Neural cell (in vitro differentiated cells): Measurements from ENCODE around the gene LORICRIN. TPM values are rescaled to one million over a fixed set of nuclear protein-coding genes. Genes with fewer than 3 reads are reported as not detected.

ENCODE experiments used
- H2AFZ ChIP-seq: fragments of 200-600, 300-800 bp; sonication (generic), shearing (Covaris generic); 2 replicates; pipeline ENCODE4 v1.6.0; 2014; ENCODE audit warnings: low read depth, mild to moderate bottlenecking, antibody characterized with exemption, low read length, moderate library complexity
- H3F3A ChIP-seq: fragments of 200-600 bp; shearing (Covaris generic); 2 replicates; pipeline ENCODE4 v1.6.1; 2016; ENCODE audit warnings: mild to moderate bottlenecking, moderate library complexity, mixed read lengths, antibody characterized with exemption, low read length; ENCODE audit not compliant: insufficient read depth, poor library complexity, severe bottlenecking
- H3K27ac ChIP-seq: fragments of 200-600, 300-800 bp; sonication (generic), shearing (Covaris generic); 2 replicates; pipeline ENCODE4 v1.5.1; 2014; ENCODE audit warnings: mild to moderate bottlenecking, low read length, moderate library complexity
- H3K27me3 ChIP-seq: fragments of 300-800, 200-600 bp; sonication (generic), shearing (Covaris generic); 2 replicates; pipeline ENCODE4 v1.6.0; 2014; ENCODE audit warnings: mild to moderate bottlenecking, low read depth, low read length, moderate library complexity; ENCODE audit not compliant: insufficient read depth
- H3K36me3 ChIP-seq: fragments of 300-800, 200-600 bp; sonication (generic), shearing (Covaris generic); 2 replicates; pipeline ENCODE4 v1.5.1; 2014; ENCODE audit warnings: mild to moderate bottlenecking, antibody characterized with exemption, low read length, moderate library complexity; ENCODE audit not compliant: insufficient read depth
- H3K4me2 ChIP-seq: fragments of 300-800, 200-600 bp; sonication (generic), shearing (Covaris generic); 2 replicates; pipeline ENCODE4 v1.6.0; 2014; ENCODE audit warnings: mild to moderate bottlenecking, low read length
- H3K4me3 ChIP-seq: fragments of 300-800, 200-600 bp; sonication (generic), shearing (Covaris generic); 2 replicates; pipeline ENCODE4 v1.5.1; 2014; ENCODE audit warnings: mild to moderate bottlenecking, low read length, moderate library complexity
- H3K79me2 ChIP-seq: fragments of 200-600 bp; shearing (Covaris generic); replicated peaks from 2 replicates; pipeline ENCODE4 v1.6.0; 2014; ENCODE audit warnings: mild to moderate bottlenecking, low read length, moderate library complexity; ENCODE audit not compliant: insufficient read depth
- H3K9ac ChIP-seq: fragments of 300-800, 200-600 bp; sonication (generic), shearing (Covaris generic); 2 replicates; pipeline ENCODE4 v1.6.1; 2016; ENCODE audit warnings: mild to moderate bottlenecking, low read length, mixed read lengths
- H3K9me2 ChIP-seq: fragments of 200-600 bp; shearing (Covaris generic); 2 replicates; pipeline ENCODE4 v1.6.1; 2016; ENCODE audit warnings: mild to moderate bottlenecking, low read length, mixed read lengths; ENCODE audit not compliant: insufficient read depth
- H3K9me3 ChIP-seq: fragments of 200-600, 300-800 bp; sonication (generic), shearing (Covaris generic); 2 replicates; pipeline ENCODE4 v1.6.1; 2016; ENCODE audit warnings: mild to moderate bottlenecking, mixed run types, low read length, moderate library complexity, mixed read lengths
- H4K20me1 ChIP-seq: fragments of 200-600 bp; shearing (Covaris generic); 2 replicates; pipeline ENCODE4 v1.6.1; 2016; ENCODE audit warnings: mild to moderate bottlenecking, mixed run types; ENCODE audit not compliant: insufficient read depth
- CTCF ChIP-seq: fragments of 450-650 bp; IDR thresholded peaks from 2 replicates; pipeline ENCODE4 v1.5.1; 2014; ENCODE audit warnings: antibody characterized with exemption, mild to moderate bottlenecking, moderate library complexity; ENCODE audit not compliant: poor library complexity, severe bottlenecking
- EP300 ChIP-seq: fragments of 450-650 bp; conservative IDR thresholded peaks from 2 replicates; pipeline ENCODE4 v1.6.1; 2014; ENCODE audit warnings: antibody characterized with exemption, mild to moderate bottlenecking, moderate library complexity; ENCODE audit not compliant: poor library complexity, severe bottlenecking
- EZH2 ChIP-seq: fragments of 200-600, 300-800 bp; shearing (Covaris generic), sonication (generic); IDR thresholded peaks from 2 replicates; pipeline ENCODE4 v1.6.1; 2014; ENCODE audit warnings: antibody characterized with exemption, low read length, borderline replicate concordance, mild to moderate bottlenecking; ENCODE audit not compliant: insufficient read depth, poor library complexity, severe bottlenecking
- MXI1 ChIP-seq: fragments of 450-650 bp; conservative IDR thresholded peaks from 2 replicates; pipeline ENCODE4 v1.6.1; 2014; ENCODE audit warnings: antibody characterized with exemption, mild to moderate bottlenecking; ENCODE audit not compliant: poor library complexity, severe bottlenecking
- POLR2AphosphoS5 ChIP-seq: IDR thresholded peaks from 2 replicates; pipeline ENCODE4 v1.6.1; 2012
- RAD21 ChIP-seq: fragments of 450-650 bp; conservative IDR thresholded peaks from 2 replicates; pipeline ENCODE4 v1.6.1; 2014; ENCODE audit warnings: antibody characterized with exemption, mild to moderate bottlenecking, moderate library complexity
- REST ChIP-seq: IDR thresholded peaks from 2 replicates; pipeline ENCODE4 v1.6.1; 2012; ENCODE audit warnings: borderline replicate concordance
- SMC3 ChIP-seq: fragments of 450-650 bp; conservative IDR thresholded peaks from 2 replicates; pipeline ENCODE4 v1.6.1; 2014; ENCODE audit warnings: antibody characterized with exemption, mild to moderate bottlenecking, moderate library complexity; ENCODE audit not compliant: poor library complexity
- TAF1 ChIP-seq: IDR thresholded peaks from 2 replicates; pipeline ENCODE4 v1.6.1; 2012; ENCODE audit warnings: low read depth
- polyA plus RNA-seq: library from polyadenylated mRNA; depleted of rRNA; stranded (reverse); fragments of >200 nt; gene quantifications from 2 replicates; pipeline ENCODE4 v1.2.3, GENCODE V29; 2014

The LORICRIN gene
- polyA plus RNA-seq, 1 donor from 2014 or later = 1.3 TPM

GRCh38 chr1:153242160-153242559 is 17.3 kb upstream of the LORICRIN start:
- no peak overlapping the region for H3K9ac ChIP-seq
- no peaks in the 10 kb centered on the region for H3K9me3 ChIP-seq
- H3K4me2 ChIP-seq = no peak overlapping the region
- H2AFZ ChIP-seq = no peak overlapping the region
- H3K27me3 ChIP-seq = no peaks in the 10 kb centered on the region
- H4K20me1 ChIP-seq = no peaks in the 10 kb centered on the region
- TF ChIP-seq TAF1 (no peak), RAD21 (no peak), CTCF (no peak), EP300 (no peak)
- H3K27ac ChIP-seq = no peak overlapping the region
- H3F3A ChIP-seq = no peaks in the 10 kb centered on the region
- no peak overlapping the region for H3K4me3 ChIP-seq
- H3K36me3 ChIP-seq = no peaks in the 10 kb centered on the region
- no peaks in the 10 kb centered on the region for H3K79me2 ChIP-seq
- H3K9me2 ChIP-seq = no peaks in the 10 kb centered on the region

- Histone ChIP-seq H3F3A (no peaks in the 10 kb centered on the region), H3K9me3 (no peaks in the 10 kb centered on the region), H4K20me1 (no peaks in the 10 kb centered on the region), H3K9ac (no peak overlapping the region), H2AFZ (no peak overlapping the region), H3K27me3 (no peaks in the 10 kb centered on the region), H3K4me2 (no peak overlapping the region), H3K27ac (no peak overlapping the region), H3K9me2 (no peaks in the 10 kb centered on the region), H3K79me2 (no peaks in the 10 kb centered on the region), H3K36me3 (no peaks in the 10 kb centered on the region), H3K4me3 (no peak overlapping the region)
- no peak for TF ChIP-seq CTCF
- TF ChIP-seq TAF1 = no peak
- no peak for TF ChIP-seq RAD21
- no peak for TF ChIP-seq SMC3
- TF ChIP-seq EP300 = no peak
- TF ChIP-seq POLR2AphosphoS5 = no peak
- no peak for TF ChIP-seq EZH2
- no peak for TF ChIP-seq MXI1
- TF ChIP-seq REST = no peak
Measured at GRCh38 chr1:153245466-153245865, 14.0 kb upstream of the LORICRIN start.
